Measurements from ENCODE around the gene DIS3L. TPM values are rescaled to one million over a fixed set of nuclear protein-coding genes. Genes with fewer than 3 reads are reported as not detected.
"Not testable (repeated sequence)": the region's sequence is repeated elsewhere in the genome, so short reads cannot be mapped to it uniquely, and the experiment has no call there.

The DIS3L gene
- total RNA-seq, 1 donor from 2014 or later = 43.5 TPM

GRCh38 chr15:66276546-66276945 is 16.8 kb upstream of the DIS3L start:
- DNase-seq (ENCODE audit: low spot score) = no peak

- DNase-seq (ENCODE audit: low spot score) = no peak
Measured at GRCh38 chr15:66278056-66278455, 15.3 kb upstream of the DIS3L start.

GRCh38 chr15:66278671-66279070 is 14.7 kb upstream of the DIS3L start:
- no peak for DNase-seq (ENCODE audit: low spot score)

GRCh38 chr15:66284271-66284670 is 9.1 kb upstream of the DIS3L start:
- DNase-seq (ENCODE audit: low spot score) = no peak

- no peak for DNase-seq (ENCODE audit: low spot score)
Measured at GRCh38 chr15:66285533-66286280, 7.7 kb upstream of the DIS3L start.

GRCh38 chr15:66287461-66288057 is 5.8 kb upstream of the DIS3L start:
- DNase-seq (ENCODE audit: low spot score) = no peak

- no peak for DNase-seq (ENCODE audit: low spot score)
Measured at GRCh38 chr15:66288093-66288492, 5.3 kb upstream of the DIS3L start.

- DNase-seq (ENCODE audit: low spot score) = peak; percentile 8
Measured at GRCh38 chr15:66288551-66289185, 4.7 kb upstream of the DIS3L start.

- no peak for DNase-seq (ENCODE audit: low spot score)
Measured at GRCh38 chr15:66290007-66290406, 3.4 kb upstream of the DIS3L start.

GRCh38 chr15:66290518-66290917 is 2.9 kb upstream of the DIS3L start:
- no peak for DNase-seq (ENCODE audit: low spot score)

- peak; percentile 6 for DNase-seq (ENCODE audit: low spot score)
Measured at GRCh38 chr15:66291816-66292570, 1.4 kb upstream of the DIS3L start.

GRCh38 chr15:66292571-66293418 is 573 bp upstream of the DIS3L start:
- DNase-seq (ENCODE audit: low spot score) = no peak

- DNase-seq (ENCODE audit: low spot score) = no peak
Measured at GRCh38 chr15:66294157-66294931, 976 bp downstream of the DIS3L start.

GRCh38 chr15:66294932-66295235 is 1.5 kb downstream of the DIS3L start:
- DNase-seq (ENCODE audit: low spot score) = no peak

- DNase-seq (ENCODE audit: low spot score) = no peak
Measured at GRCh38 chr15:66296186-66296585, 2.8 kb downstream of the DIS3L start.

- no peak for DNase-seq (ENCODE audit: low spot score)
Measured at GRCh38 chr15:66298803-66299251, 5.5 kb downstream of the DIS3L start.

- DNase-seq (ENCODE audit: low spot score) = no peak
Measured at GRCh38 chr15:66302489-66303278, 9.3 kb downstream of the DIS3L start.

GRCh38 chr15:66304425-66304824 is 11.1 kb downstream of the DIS3L start:
- not testable (repeated sequence) for DNase-seq (ENCODE audit: low spot score)

GRCh38 chr15:66306381-66306780 is 13.0 kb downstream of the DIS3L start:
- DNase-seq (ENCODE audit: low spot score) = no peak
